GM21526 (cell line): Measurements from ENCODE around the gene UBXN1.
A peak's percentile ranks its signal among the peaks of the same experiment; 100 is the strongest.
"Not testable (repeated sequence)": the region's sequence is repeated elsewhere in the genome, so short reads cannot be mapped to it uniquely, and the experiment has no call there.

ENCODE experiments used
- ATAC-seq: cut with Tn5 transposase; IDR thresholded peaks from one replicate; pipeline ENCODE4 v1.9.1; 2021; ENCODE audit warnings: moderate library complexity; ENCODE audit not compliant: unreplicated experiment, low FRiP score

The UBXN1 gene

GRCh38 chr11:62676698-62677097 is 2.2 kb downstream of the UBXN1 start:
- ATAC-seq: no peak

GRCh38 chr11:62675415-62675814 is 3.5 kb downstream of the UBXN1 start:
- ATAC-seq: not testable (repeated sequence)

DNA sequence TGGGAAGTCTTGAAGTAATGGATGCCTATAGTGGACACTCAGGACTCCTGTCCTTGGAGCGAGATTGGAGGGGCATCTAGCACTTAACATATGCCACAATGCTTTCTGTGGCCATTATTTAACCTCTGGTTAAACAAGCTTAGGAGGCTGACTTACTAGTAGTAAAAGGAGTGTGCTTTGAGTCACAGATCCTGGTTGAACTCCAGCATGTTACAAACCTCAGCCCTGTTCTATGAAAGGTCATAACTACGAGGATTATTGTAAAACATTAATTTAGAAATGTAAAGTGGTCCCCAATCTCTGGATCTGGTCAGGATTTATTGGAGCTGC is 5.7 kb downstream of the UBXN1 start:
- ATAC-seq: no peak

- no peak for ATAC-seq
These were observed 7.1 kb downstream of the UBXN1 start, which contains the start of the genes LBHD1 and UQCC3 for GRCh38 chr11:62671608-62672389. Gene LBHD1, minus strand, starts transcription at chr11:62672267. Its CDS starts 2,236 bp downstream, at chr11:62670031. Gene UQCC3, plus strand, starts transcription at chr11:62671673. Its CDS starts 73 bp downstream, at chr11:62671746.

DNA sequence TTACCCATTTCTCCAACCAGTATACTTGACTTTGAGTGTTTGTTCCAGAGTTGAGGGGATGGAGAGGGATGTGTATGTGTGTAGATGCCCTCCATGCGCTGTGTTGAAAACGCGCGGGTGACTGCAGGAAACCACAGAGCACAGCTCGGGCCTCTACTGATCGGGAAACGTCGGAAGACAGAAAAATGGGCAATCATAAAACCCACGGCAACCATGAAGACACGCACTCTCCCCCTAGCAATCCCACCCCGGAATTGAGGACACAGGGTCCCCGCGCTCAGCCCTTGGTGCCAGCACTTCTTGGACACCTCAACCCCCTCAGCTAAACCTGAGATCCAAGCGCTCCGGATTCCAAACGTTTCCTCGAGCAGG is 7.7 kb downstream of the UBXN1 start:
- no peak for ATAC-seq

- no peak for ATAC-seq
These were observed 9.3 kb downstream of the UBXN1 start for GRCh38 chr11:62669420-62670161.

GRCh38 chr11:62667460-62667859 is 11.4 kb downstream of the UBXN1 start:
- no peak for ATAC-seq

GRCh38 chr11:62666259-62666926 is 12.5 kb downstream of the UBXN1 start:
- no peak for ATAC-seq

- ATAC-seq: peak; percentile 11
These were observed 13.1 kb downstream of the UBXN1 start for GRCh38 chr11:62665599-62666258.

DNA sequence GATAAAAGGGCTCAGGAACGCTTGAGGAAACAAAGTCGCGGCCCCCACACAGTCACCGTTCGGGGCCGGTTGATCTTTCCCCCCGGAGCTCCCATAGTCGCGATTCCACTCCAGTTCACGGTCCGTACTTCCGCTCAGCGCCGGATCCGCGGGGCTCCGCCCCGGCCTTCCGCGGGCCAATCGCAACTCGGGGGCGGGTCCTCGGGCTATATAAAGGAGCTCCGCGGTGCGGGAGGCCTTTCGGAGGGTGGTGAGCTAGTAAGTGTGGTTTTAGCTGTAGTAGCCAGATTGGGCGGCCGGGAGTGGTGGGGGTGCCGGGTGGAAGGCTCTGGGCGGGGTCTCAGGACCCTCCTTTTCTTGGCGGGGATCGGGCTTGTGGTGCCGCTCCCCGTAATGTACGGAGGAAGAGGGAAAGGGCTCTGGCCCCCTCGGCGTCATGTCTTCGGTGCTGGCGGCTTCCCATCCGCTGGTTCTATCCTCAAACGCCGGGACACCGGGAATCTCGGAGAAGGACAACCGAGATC is 13.7 kb downstream of the UBXN1 start, which contains the start of the genes C11orf98 and CSKMT:
TSS of gene C11orf98 (minus strand) at position 136 of the 524 bp plus-strand sequence. CDS start at position 95, 41 bp downstream.
TSS of gene CSKMT (plus strand) at position 238 of the 524 bp plus-strand sequence. CDS start 568 bp downstream, outside the sequence.
- ATAC-seq: peak; percentile 59

- peak; percentile 27 for ATAC-seq
These were observed 14.3 kb downstream of the UBXN1 start for GRCh38 chr11:62664405-62665074.

- no peak for ATAC-seq
These were observed 22.0 kb downstream of the UBXN1 start for GRCh38 chr11:62656796-62657429.

- ATAC-seq: no peak
These were observed 24.6 kb downstream of the UBXN1 start for GRCh38 chr11:62654297-62654696.

- ATAC-seq: peak; percentile 17
These were observed 26.5 kb downstream of the UBXN1 start for GRCh38 chr11:62652161-62653006.

DNA sequence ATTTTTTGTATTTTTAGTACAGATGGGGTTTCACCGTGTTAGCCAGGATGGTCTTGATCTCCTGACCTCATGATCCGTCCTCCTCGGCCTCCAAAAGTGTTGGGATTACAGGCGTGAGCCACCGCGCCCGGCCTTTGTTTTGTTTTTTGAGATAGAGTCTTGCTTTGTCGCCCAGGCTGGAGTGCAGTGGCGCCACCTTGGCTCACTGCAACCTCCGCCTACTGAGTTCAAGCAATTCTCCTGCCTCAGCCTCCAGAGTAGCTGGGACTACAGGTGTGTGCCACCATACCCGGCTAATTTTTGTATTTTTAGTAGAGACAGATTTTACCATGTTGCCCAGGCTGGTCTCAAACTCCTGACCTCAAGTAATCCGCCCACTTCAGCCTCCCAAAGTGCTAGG is 28.6 kb downstream of the UBXN1 start:
- not testable (repeated sequence) for ATAC-seq

DNA sequence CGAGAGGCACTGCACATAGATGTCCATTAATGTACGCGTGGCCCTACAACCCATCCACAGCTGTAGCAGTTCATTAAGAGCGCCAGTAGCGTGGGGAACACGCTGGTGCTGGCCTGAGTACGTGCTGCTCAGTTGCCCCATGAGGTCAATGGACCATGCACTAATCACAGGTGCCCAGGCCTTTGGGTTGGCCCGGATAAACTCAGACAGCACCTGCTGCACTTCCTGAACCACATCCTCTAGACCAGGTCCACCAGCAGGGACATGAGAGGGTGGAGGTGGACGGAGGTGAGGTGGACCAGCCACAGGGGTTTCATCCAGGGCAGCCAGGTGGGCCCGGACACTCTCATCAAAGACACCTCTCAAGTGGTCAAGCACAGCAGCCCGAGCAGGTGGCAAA is 29.4 kb downstream of the UBXN1 start:
- ATAC-seq: no peak

- ATAC-seq: no peak
These were observed 29.9 kb downstream of the UBXN1 start for GRCh38 chr11:62648967-62649364.

DNA sequence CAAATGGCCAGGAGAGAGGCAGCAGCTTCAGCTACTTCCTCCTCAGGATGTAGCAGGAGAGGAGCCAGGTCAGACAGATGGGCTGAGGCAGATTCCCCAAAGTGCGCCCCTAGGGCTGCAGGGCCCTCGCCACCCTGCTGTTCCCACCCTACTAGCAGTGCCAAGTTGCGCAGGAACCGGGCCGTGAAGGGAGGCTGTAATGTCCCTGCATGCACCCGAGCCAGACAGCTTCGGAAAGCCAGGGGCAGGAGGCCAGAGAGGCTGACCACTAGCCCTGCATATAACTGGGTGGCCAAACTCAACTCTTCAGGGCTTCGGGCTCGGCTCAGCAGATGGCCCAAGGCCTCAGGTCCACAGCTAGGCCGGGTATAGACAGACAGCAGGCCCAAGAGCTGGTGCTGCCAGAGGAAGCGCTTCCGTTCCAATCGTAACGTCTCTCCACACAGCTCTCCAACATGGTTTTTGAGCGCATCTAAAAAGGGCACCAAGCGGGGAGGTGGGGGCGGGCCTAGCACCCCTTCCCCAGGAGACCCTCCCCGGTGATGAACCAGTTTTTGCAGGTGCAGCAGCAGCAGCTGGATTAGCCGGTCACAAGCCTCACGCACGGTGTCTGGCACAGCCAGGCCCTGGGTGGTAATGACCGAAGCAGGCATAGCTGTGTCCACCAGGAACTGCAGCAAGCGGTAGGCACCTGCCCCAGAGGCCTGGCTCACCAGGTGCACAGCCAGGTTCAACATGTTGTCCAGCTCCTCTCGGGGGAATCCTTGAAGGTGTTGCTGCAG is 30.5 kb downstream of the UBXN1 start:
- no peak for ATAC-seq
